ENCODE measurements around the gene NMB. TPM values are rescaled to one million over a fixed set of nuclear protein-coding genes. Genes with fewer than 3 reads are reported as not detected.
"Not testable (repeated sequence)": the region's sequence is repeated elsewhere in the genome, so short reads cannot be mapped to it uniquely, and the experiment has no call there.

Gene NMB
- total RNA-seq, 1 experiment from 2014 or later = 7.1 TPM

- H3K4me1 Mint-ChIP-seq (ENCODE audit: insufficient read depth, unreplicated experiment) = peaks cover 7% of the 10 kb centered on the region
- H3K27ac Mint-ChIP-seq (ENCODE audit: low read depth, unreplicated experiment) = no peak overlapping the region
- no peak for DNase-seq (ENCODE audit: unreplicated experiment)
- ChIA-PET POLR2A (no interaction called here), CTCF (no interaction called here)
- no peak for TF ChIP-seq CTCF (IDR thresholded peaks at IDR 0.05; ENCODE audit: unreplicated experiment)
- H3K9me3 Mint-ChIP-seq (ENCODE audit: unreplicated experiment) = no peaks in the 10 kb centered on the region
- H3K36me3 Mint-ChIP-seq (ENCODE audit: insufficient read depth, unreplicated experiment) = peaks cover 67% of the 10 kb centered on the region
- no TSS peak for BruUV-seq (replicated peaks)
- intact Hi-C loops (cut with micrococcal nuclease) = no loop called here
- H3K4me3 Mint-ChIP-seq (ENCODE audit: unreplicated experiment) = no peak overlapping the region
- H3K27me3 Mint-ChIP-seq (ENCODE audit: insufficient read depth, unreplicated experiment) = no peaks in the 10 kb centered on the region
Observed at GRCh38 chr15:84689858-84690257, 31.9 kb upstream of the NMB start.

DNA sequence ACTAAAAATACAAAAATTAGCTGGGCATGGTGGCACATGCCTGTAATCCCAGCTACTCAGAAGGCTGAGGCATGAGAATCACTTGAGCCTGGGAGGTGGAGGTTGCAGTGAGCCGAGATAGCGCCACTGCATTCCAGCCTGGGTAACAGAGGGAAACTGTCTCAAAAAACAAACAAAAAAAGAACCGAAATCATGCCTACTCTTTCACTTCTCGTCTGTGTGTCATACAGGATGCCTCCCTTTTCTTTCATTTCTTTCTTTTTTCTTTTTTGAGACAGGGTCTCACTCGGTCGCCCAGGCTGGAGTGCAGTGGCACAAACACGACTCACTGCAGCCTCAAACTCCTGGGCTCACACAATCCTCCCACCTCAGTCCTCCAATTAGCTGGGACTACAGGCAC lies 28.4 kb upstream of the NMB start:
- intact Hi-C loops (cut with micrococcal nuclease); DNase-seq (ENCODE audit: unreplicated experiment); H3K27ac Mint-ChIP-seq (ENCODE audit: low read depth, unreplicated experiment); H3K27me3 Mint-ChIP-seq (ENCODE audit: insufficient read depth, unreplicated experiment); H3K4me3 Mint-ChIP-seq (ENCODE audit: unreplicated experiment); BruUV-seq (replicated peaks); H3K9me3 Mint-ChIP-seq (ENCODE audit: unreplicated experiment): not testable (repeated sequence)
- H3K36me3 Mint-ChIP-seq (ENCODE audit: insufficient read depth, unreplicated experiment) = peaks cover 77% of the 10 kb centered on the region
- POLR2A ChIA-PET = interaction anchor here (2.2 kb wide), 1 partner anchor 29 kb away, joined by 12 read pairs; the partner anchor contains the start of gene SEC11A
- CTCF ChIA-PET = interaction anchor here (0.6 to 2.0 kb wide), 3 partner anchors 16 to 357 kb away, joined by 4 to 6 read pairs (median 5); partner anchors contain the start of gene WDR73
- peaks cover 12% of the 10 kb centered on the region for H3K4me1 Mint-ChIP-seq (ENCODE audit: insufficient read depth, unreplicated experiment)

- Mint-ChIP-seq H3K9me3 (ENCODE audit: unreplicated experiment) (no peaks in the 10 kb centered on the region), H3K27me3 (ENCODE audit: insufficient read depth, unreplicated experiment) (no peaks in the 10 kb centered on the region), H3K36me3 (ENCODE audit: insufficient read depth, unreplicated experiment) (peaks cover 73% of the 10 kb centered on the region), H3K27ac (ENCODE audit: low read depth, unreplicated experiment) (no peak overlapping the region), H3K4me3 (ENCODE audit: unreplicated experiment) (no peak overlapping the region), H3K4me1 (ENCODE audit: insufficient read depth, unreplicated experiment) (peaks cover 12% of the 10 kb centered on the region)
- no peak for TF ChIP-seq CTCF (IDR thresholded peaks at IDR 0.05; ENCODE audit: unreplicated experiment)
- DNase-seq (ENCODE audit: unreplicated experiment) = peak; percentile 90
- BruUV-seq (replicated peaks) = no TSS peak
- ChIA-PET POLR2A (interaction anchor here (0.6 to 2.2 kb wide), 8 partner anchors 10 to 218 kb away, joined by 3 to 12 read pairs (median 4); partner anchors contain the start of gene SEC11A), CTCF (interaction anchor here (0.6 to 2.0 kb wide), 5 partner anchors 8 to 358 kb away, joined by 3 to 6 read pairs (median 5); partner anchors contain the start of gene WDR73)
- intact Hi-C loops (cut with micrococcal nuclease) = loop anchor here (2.0 kb wide), 1 partner anchor 31 kb away; the partner anchor contains the start of gene WDR73
Observed at GRCh38 chr15:84685304-84685703, 27.3 kb upstream of the NMB start.

DNA sequence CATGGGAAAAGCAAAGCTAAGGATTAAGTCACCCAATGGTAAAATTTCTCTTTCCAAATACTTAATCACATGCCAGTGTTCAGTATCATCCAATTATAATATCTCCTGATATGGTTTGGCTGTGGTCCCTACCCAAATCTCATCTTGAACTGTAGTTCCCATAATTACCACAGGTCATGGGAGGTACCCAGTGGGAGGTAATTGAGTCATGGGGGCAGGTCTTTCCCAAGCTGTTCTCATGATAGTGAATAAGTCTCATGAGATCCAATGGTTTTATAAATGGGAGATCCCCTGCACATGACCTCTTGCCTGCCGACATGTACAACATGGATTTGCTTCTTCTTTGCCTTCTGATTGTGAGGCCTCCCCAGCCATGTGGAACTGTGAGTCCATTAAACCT lies 26.1 kb upstream of the NMB start:
- no TSS peak for BruUV-seq (replicated peaks)
- intact Hi-C loops (cut with micrococcal nuclease) = loop anchor here (2.0 kb wide), 1 partner anchor 29 kb away; the partner anchor contains the start of gene WDR73
- H3K27me3 Mint-ChIP-seq (ENCODE audit: insufficient read depth, unreplicated experiment) = no peaks in the 10 kb centered on the region
- TF ChIP-seq CTCF (IDR thresholded peaks at IDR 0.05; ENCODE audit: unreplicated experiment) = no peak
- no peak overlapping the region for H3K27ac Mint-ChIP-seq (ENCODE audit: low read depth, unreplicated experiment)
- DNase-seq (ENCODE audit: unreplicated experiment) = peak; percentile 17
- H3K36me3 Mint-ChIP-seq (ENCODE audit: insufficient read depth, unreplicated experiment) = peaks cover 68% of the 10 kb centered on the region
- POLR2A ChIA-PET = interaction anchor here (0.6 to 1.1 kb wide), 2 partner anchors 30 to 51 kb away, joined by 3 read pairs; partner anchors contain the start of gene WDR73
- no peak overlapping the region for H3K4me3 Mint-ChIP-seq (ENCODE audit: unreplicated experiment)
- H3K4me1 Mint-ChIP-seq (ENCODE audit: insufficient read depth, unreplicated experiment) = peaks cover 12% of the 10 kb centered on the region
- CTCF ChIA-PET = interaction anchor here (0.6 to 0.8 kb wide), 2 partner anchors 25 to 28 kb away, joined by 3 to 4 read pairs; no protein-coding TSS in a partner anchor
- no peaks in the 10 kb centered on the region for H3K9me3 Mint-ChIP-seq (ENCODE audit: unreplicated experiment)
